HCT116 (cell line): ENCODE data around the gene ABCA9. TPM values are rescaled to one million over a fixed set of nuclear protein-coding genes. Genes with fewer than 3 reads are reported as not detected.

ENCODE experiments used
- ATAC-seq: fragments of 200-7000 bp; cut with Tn5 transposase; 2 replicates; pipeline ENCODE4 v1.9.1; 2020; ENCODE audit warnings: mild to moderate bottlenecking, moderate library complexity
- BruUV-seq: library from RNA; stranded (reverse); fragments of 400-500 nt; replicated peaks from 2 replicates; lab custom pipeline; 2021; lab: Mats Ljungman, UMichigan
- CTCF ChIA-PET: fragments of 300-600 bp; sonication (Branson Sonifier 250); formaldehyde crosslinking; loops from one replicate; lab custom pipeline; 2021; ENCODE audit warnings: antibody characterized with exemption; lab: Charles Lee
- POLR2A ChIA-PET: fragments of 300-600, 350-600 bp; sonication (Branson Sonifier 250); formaldehyde crosslinking; loops from one replicate; lab custom pipeline; 2021; ENCODE audit warnings: antibody characterized with exemption; lab: Charles Lee
- RAD21 ChIA-PET, 2 experiments: fragments of 300-600 bp; sonication (Branson Sonifier 250); formaldehyde crosslinking; loops; one replicate each; lab custom pipeline; 2023; ENCODE audit warnings: low total read pairs in 2 of 2; ENCODE audit not compliant: uncharacterized antibody in 2 of 2, unreplicated experiment in 2 of 2, low non-redundant PET in 1 of 2; lab: Charles Lee
- DNase-seq: peaks from one replicate; pipeline ENCODE4 v3.0.0-alpha.2; 2010; ENCODE audit warnings: low read depth, low spot score
- H2AFZ ChIP-seq: fragments of 200-600 bp; shearing (Covaris generic), sonication (generic); 2 replicates; pipeline ENCODE4 v1.6.1; 2017; ENCODE audit warnings: low read depth, mixed run types, mixed read lengths, antibody characterized with exemption, low read length; ENCODE audit not compliant: poor library complexity, severe bottlenecking
- H3K27ac ChIP-seq: 2 replicates; pipeline ENCODE4 v1.5.1; 2012; ENCODE audit warnings: low read depth, low read length
- H3K27me3 ChIP-seq: fragments of 200-600 bp; sonication (generic); 2 replicates; pipeline ENCODE4 v1.6.1; 2016; ENCODE audit warnings: mixed run types, low read length, mixed read lengths; ENCODE audit not compliant: insufficient read depth
- H3K36me3 ChIP-seq, 2 experiments: fragments of 200-500 bp in 1 of 2; fragments of 200-600 bp in 1 of 2; sonication (Bioruptor generic) in 1 of 2; sonication (generic) in 1 of 2; 2 replicates each; pipeline versions ENCODE4 v1.5.1 to v1.6.1; 2014 to 2016; ENCODE audit warnings: low read length in 2 of 2, inconsistent platforms in 1 of 2, mixed read lengths in 1 of 2, mixed run types in 1 of 2; ENCODE audit not compliant: insufficient read depth in 2 of 2, control insufficient read depth in 1 of 2
- H3K4me1 ChIP-seq, 2 experiments: fragments of 200-600 bp in 1 of 2; sonication (generic) in 1 of 2; 2 replicates each; pipeline versions ENCODE4 v1.5.1 to v1.6.1; 2012 to 2017; ENCODE audit warnings: low read length in 2 of 2, inconsistent platforms in 1 of 2, mild to moderate bottlenecking in 1 of 2, mixed read lengths in 1 of 2, mixed run types in 1 of 2, moderate library complexity in 1 of 2; ENCODE audit not compliant: insufficient read depth in 2 of 2, control insufficient read depth in 1 of 2
- H3K4me2 ChIP-seq: fragments of 200-600 bp; sonication (generic); 2 replicates; pipeline ENCODE4 v1.6.1; 2017; ENCODE audit warnings: mixed run types, low read length, mixed read lengths
- H3K4me3 ChIP-seq, 2 experiments: fragments of 200-600 bp in 1 of 2; sonication (generic) in 1 of 2; replicated peaks in 1 of 2; 2 replicates each; pipeline ENCODE4 v1.5.1; 2011 to 2016; ENCODE audit warnings: low read length in 2 of 2, control low read depth in 1 of 2, low read depth in 1 of 2, mild to moderate bottlenecking in 1 of 2, mixed read lengths in 1 of 2, mixed run types in 1 of 2
- H3K79me2 ChIP-seq: fragments of 200-600 bp; sonication (generic); 2 replicates; pipeline ENCODE4 v1.6.1; 2017; ENCODE audit warnings: mild to moderate bottlenecking, mixed run types, low read length, moderate library complexity, mixed read lengths; ENCODE audit not compliant: insufficient read depth
- H3K9ac ChIP-seq: fragments of 200-600 bp; sonication (generic); 2 replicates; pipeline ENCODE4 v1.6.1; 2016; ENCODE audit warnings: low read length, mixed read lengths
- H3K9me2 ChIP-seq: fragments of 200-600 bp; sonication (generic), shearing (Covaris generic); 2 replicates; pipeline ENCODE4 v1.6.1; 2017; ENCODE audit warnings: mixed run types, mild to moderate bottlenecking, moderate library complexity; ENCODE audit not compliant: insufficient read depth
- H3K9me3 ChIP-seq, 2 experiments: fragments of 200-500 bp in 1 of 2; fragments of 200-600 bp in 1 of 2; sonication (Bioruptor generic) in 1 of 2; sonication (generic) in 1 of 2; 2 replicates each; pipeline ENCODE4 v1.6.1; 2014 to 2017; ENCODE audit warnings: low read length in 2 of 2, mixed read lengths in 2 of 2, inconsistent platforms in 1 of 2, low read depth in 1 of 2, mild to moderate bottlenecking in 1 of 2, mixed run types in 1 of 2, moderate library complexity in 1 of 2; ENCODE audit not compliant: control insufficient read depth in 1 of 2, insufficient read depth in 1 of 2
- H4K20me1 ChIP-seq: fragments of 200-600 bp; sonication (generic), shearing (Covaris generic); 2 replicates; pipeline ENCODE4 v1.6.1; 2017; ENCODE audit warnings: mixed run types, mild to moderate bottlenecking, moderate library complexity; ENCODE audit not compliant: insufficient read depth
- CBX3 ChIP-seq: IDR thresholded peaks from 2 replicates; pipeline ENCODE4 v1.6.1; 2012; ENCODE audit warnings: low read depth
- CEBPB ChIP-seq: IDR thresholded peaks from 2 replicates; pipeline ENCODE4 v1.6.1; 2012; ENCODE audit warnings: low read depth
- EGR1 ChIP-seq: IDR thresholded peaks from 2 replicates; pipeline ENCODE4 v1.6.1; 2012; ENCODE audit warnings: low read depth
- ELF1 ChIP-seq: IDR thresholded peaks from 2 replicates; pipeline ENCODE4 v1.6.1; 2012; ENCODE audit warnings: low read depth, borderline replicate concordance
- EZH2 ChIP-seq: fragments of 200-600 bp; sonication (generic); IDR thresholded peaks from 2 replicates; pipeline ENCODE4 v1.6.1; 2017; ENCODE audit warnings: antibody characterized with exemption, mixed run types
- MAX ChIP-seq: IDR thresholded peaks from 2 replicates; pipeline ENCODE4 v1.6.1; 2012
- POLR2AphosphoS5 ChIP-seq: IDR thresholded peaks from 2 replicates; pipeline ENCODE4 v1.6.1; 2011; ENCODE audit warnings: mild to moderate bottlenecking, low read depth, low read length, moderate library complexity
- RAD21 ChIP-seq: IDR thresholded peaks from 2 replicates; pipeline ENCODE4 v1.6.1; 2012; ENCODE audit warnings: low read depth, mild to moderate bottlenecking
- REST ChIP-seq: IDR thresholded peaks from 2 replicates; pipeline ENCODE4 v1.6.1; 2012; ENCODE audit warnings: low read depth
- SIN3A ChIP-seq: IDR thresholded peaks from 2 replicates; pipeline ENCODE4 v1.6.1; 2012; ENCODE audit warnings: low read depth
- SP1 ChIP-seq: IDR thresholded peaks from 2 replicates; pipeline ENCODE4 v1.6.1; 2012; ENCODE audit warnings: low read depth
- TCF7L2 ChIP-seq: IDR thresholded peaks from 2 replicates; pipeline ENCODE4 v1.7.0; 2011; ENCODE audit warnings: borderline replicate concordance, inconsistent platforms; ENCODE audit not compliant: insufficient read depth, insufficient read length; ENCODE audit errors: extremely low read depth
- ZFX ChIP-seq: fragments of 450-650 bp; IDR thresholded peaks from 2 replicates; pipeline ENCODE4 v1.6.1; 2017
- intact Hi-C: fragments of 100-400 bp; cut with micrococcal nuclease; formaldehyde crosslinking; loops from 2 replicates; pipeline ENCODE4 v1.10.0; 2022
- total RNA-seq: library from RNA; stranded (reverse); gene quantifications from one replicate; pipeline ENCODE4 v1.2.1, GENCODE V29; 2021; ENCODE audit not compliant: unreplicated experiment
- TF ChIP-seq, protein P1 (sequence below), 3 experiments: fragments of 200-600 bp in 1 of 3; sonication (generic) in 1 of 3; IDR thresholded peaks in 2 of 3; conservative IDR thresholded peaks in 1 of 3; 2 replicates each; pipeline ENCODE4 v1.5.1; 2012 to 2017; ENCODE audit warnings: low read depth in 2 of 3, low read length in 2 of 3, antibody characterized with exemption in 1 of 3, borderline replicate concordance in 1 of 3, control low read depth in 1 of 3, mild to moderate bottlenecking in 1 of 3, mixed read lengths in 1 of 3, mixed run types in 1 of 3, moderate library complexity in 1 of 3; ENCODE audit not compliant: insufficient read depth in 1 of 3

The ABCA9 gene
- total RNA-seq, 1 experiment from 2014 or later: not detected

- H3K36me3 ChIP-seq: no peaks in the 10 kb centered on the region
- intact Hi-C loops: no loop called here
- ChIA-PET POLR2A (no interaction called here), CTCF (no interaction called here), RAD21 (no interaction called here)
- no peak overlapping the region for H3K4me2 ChIP-seq
- no peaks in the 10 kb centered on the region for H3K27me3 ChIP-seq
- no peak for TF ChIP-seq CEBPB
- H3K27ac ChIP-seq: no peak overlapping the region
- H3K9me3 ChIP-seq: no peaks in the 10 kb centered on the region
- ATAC-seq (no peak), DNase-seq (no peak)
- no peak overlapping the region for H3K9ac ChIP-seq
- H3K79me2 ChIP-seq: no peaks in the 10 kb centered on the region
- BruUV-seq: no TSS peak
- no peaks in the 10 kb centered on the region for H4K20me1 ChIP-seq
- H3K4me3 ChIP-seq: no peak overlapping the region
- H3K9me2 ChIP-seq: no peaks in the 10 kb centered on the region; the same call in 1 of the 2 replicates
- H3K4me1 ChIP-seq: no peaks in the 10 kb centered on the region
- no peak overlapping the region for H2AFZ ChIP-seq
Measured at GRCh38 chr17:69105907-69106730, 45.4 kb upstream of the ABCA9 start.

GRCh38 chr17:69103557-69104233, 43.0 kb upstream of the ABCA9 start:
- H2AFZ ChIP-seq: no peak overlapping the region
- BruUV-seq: no TSS peak
- no peak overlapping the region for H3K4me2 ChIP-seq
- H3K4me1 ChIP-seq: no peaks in the 10 kb centered on the region
- H4K20me1 ChIP-seq: no peaks in the 10 kb centered on the region
- no peaks in the 10 kb centered on the region for H3K79me2 ChIP-seq
- H3K9me3 ChIP-seq: no peaks in the 10 kb centered on the region
- no peak for ATAC-seq
- no peaks in the 10 kb centered on the region for H3K36me3 ChIP-seq
- no peaks in the 10 kb centered on the region for H3K27me3 ChIP-seq
- H3K9me2 ChIP-seq: no peaks in the 10 kb centered on the region; the same call in 1 of the 2 replicates
- no peak for DNase-seq
- ChIA-PET POLR2A (no interaction called here), CTCF (no interaction called here), RAD21 (no interaction called here)
- no peak overlapping the region for H3K27ac ChIP-seq
- no peak overlapping the region for H3K9ac ChIP-seq
- intact Hi-C loops: no loop called here
- H3K4me3 ChIP-seq: no peak overlapping the region
- TF ChIP-seq EZH2: no peak
- TF ChIP-seq SP1: no peak
- TF ChIP-seq ZFX: no peak
- no peak for TF ChIP-seq EGR1
- no peak for TF ChIP-seq POLR2AphosphoS5
- no peak for TF ChIP-seq ELF1
- TF ChIP-seq CBX3: no peak
- no peak for TF ChIP-seq TCF7L2
- TF ChIP-seq, protein P1, sequence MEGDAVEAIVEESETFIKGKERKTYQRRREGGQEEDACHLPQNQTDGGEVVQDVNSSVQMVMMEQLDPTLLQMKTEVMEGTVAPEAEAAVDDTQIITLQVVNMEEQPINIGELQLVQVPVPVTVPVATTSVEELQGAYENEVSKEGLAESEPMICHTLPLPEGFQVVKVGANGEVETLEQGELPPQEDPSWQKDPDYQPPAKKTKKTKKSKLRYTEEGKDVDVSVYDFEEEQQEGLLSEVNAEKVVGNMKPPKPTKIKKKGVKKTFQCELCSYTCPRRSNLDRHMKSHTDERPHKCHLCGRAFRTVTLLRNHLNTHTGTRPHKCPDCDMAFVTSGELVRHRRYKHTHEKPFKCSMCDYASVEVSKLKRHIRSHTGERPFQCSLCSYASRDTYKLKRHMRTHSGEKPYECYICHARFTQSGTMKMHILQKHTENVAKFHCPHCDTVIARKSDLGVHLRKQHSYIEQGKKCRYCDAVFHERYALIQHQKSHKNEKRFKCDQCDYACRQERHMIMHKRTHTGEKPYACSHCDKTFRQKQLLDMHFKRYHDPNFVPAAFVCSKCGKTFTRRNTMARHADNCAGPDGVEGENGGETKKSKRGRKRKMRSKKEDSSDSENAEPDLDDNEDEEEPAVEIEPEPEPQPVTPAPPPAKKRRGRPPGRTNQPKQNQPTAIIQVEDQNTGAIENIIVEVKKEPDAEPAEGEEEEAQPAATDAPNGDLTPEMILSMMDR (IDR thresholded peaks at IDR 0.05 in 2 of 3, conservative IDR thresholded peaks at IDR 0.05 in 1 of 3; ENCODE audit: borderline replicate concordance in 1 of 3, insufficient read depth in 1 of 3, low read depth in 2 of 3, low read length in 2 of 3): no peak
- TF ChIP-seq MAX: no peak
- no peak for TF ChIP-seq RAD21
- no peak for TF ChIP-seq SIN3A
- no peak for TF ChIP-seq REST
